Nephron progenitor cell (in vitro differentiated cells): ENCODE data around the gene POU2AF3.
"Not testable (repeated sequence)": the region's sequence is repeated elsewhere in the genome, so short reads cannot be mapped to it uniquely, and the experiment has no call there.

Source experiments
- DNase-seq: peaks from one replicate; pipeline ENCODE4 v3.0.0; 2021
- H3K27ac Mint-ChIP-seq: 2 replicates; pipeline ENCODE4 v1.8.0; 2021; ENCODE audit warnings: mild to moderate bottlenecking, moderate library complexity, mixed read lengths
- H3K27me3 Mint-ChIP-seq: 2 replicates; pipeline ENCODE4 v1.8.0; 2021; ENCODE audit warnings: mild to moderate bottlenecking, low read depth, mixed read lengths; ENCODE audit not compliant: poor library complexity
- H3K36me3 Mint-ChIP-seq: 2 replicates; pipeline ENCODE4 v1.8.0; 2021; ENCODE audit warnings: low read depth, mixed read lengths
- H3K4me1 Mint-ChIP-seq: 2 replicates; pipeline ENCODE4 v1.8.0; 2021; ENCODE audit warnings: mixed read lengths
- H3K4me3 Mint-ChIP-seq: 2 replicates; pipeline ENCODE4 v1.8.0; 2021; ENCODE audit warnings: mild to moderate bottlenecking, moderate library complexity, mixed read lengths
- H3K9me3 Mint-ChIP-seq: 2 replicates; pipeline ENCODE4 v1.8.0; 2021; ENCODE audit warnings: mild to moderate bottlenecking, moderate library complexity, mixed read lengths
- CTCF ChIP-seq: fragments of 200-600 bp; sonication (generic); IDR thresholded peaks from 2 replicates; pipeline ENCODE4 v1.5.0; 2021; ENCODE audit warnings: antibody characterized with exemption

POU2AF3 gene

DNA sequence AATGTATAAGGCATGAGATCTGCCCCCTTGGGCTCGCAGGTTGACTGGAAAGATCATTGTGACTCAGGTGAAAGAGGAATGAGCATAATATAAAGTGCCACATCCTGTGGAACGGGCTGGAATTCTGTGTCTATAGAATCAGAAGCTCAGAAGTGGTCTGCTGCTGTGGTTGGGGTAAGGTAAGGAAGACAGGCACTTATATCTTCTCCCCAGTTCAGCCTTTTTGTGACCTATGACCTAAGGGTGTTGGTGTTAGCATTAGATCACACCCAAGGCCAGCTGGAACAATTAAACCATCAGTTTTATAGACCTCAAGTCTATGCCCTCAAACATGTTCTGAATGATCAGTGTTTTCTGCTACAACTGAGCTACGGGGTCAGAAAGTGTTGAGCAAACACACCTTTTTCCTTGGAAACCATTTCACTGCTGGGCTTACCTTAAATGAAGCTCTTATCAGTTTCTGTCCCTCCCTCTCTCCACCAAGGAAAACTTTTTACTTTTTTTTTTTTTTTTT lies 15.7 kb upstream of the POU2AF3 start:
- H3K4me3 Mint-ChIP-seq: no peak overlapping the region
- H3K9me3 Mint-ChIP-seq: no peaks in the 10 kb centered on the region
- H3K36me3 Mint-ChIP-seq: no peaks in the 10 kb centered on the region
- DNase-seq: no peak
- peaks cover 34% of the 10 kb centered on the region for H3K4me1 Mint-ChIP-seq
- TF ChIP-seq CTCF: no peak
- H3K27me3 Mint-ChIP-seq: peaks cover 26% of the 10 kb centered on the region
- H3K27ac Mint-ChIP-seq: no peak overlapping the region

DNA sequence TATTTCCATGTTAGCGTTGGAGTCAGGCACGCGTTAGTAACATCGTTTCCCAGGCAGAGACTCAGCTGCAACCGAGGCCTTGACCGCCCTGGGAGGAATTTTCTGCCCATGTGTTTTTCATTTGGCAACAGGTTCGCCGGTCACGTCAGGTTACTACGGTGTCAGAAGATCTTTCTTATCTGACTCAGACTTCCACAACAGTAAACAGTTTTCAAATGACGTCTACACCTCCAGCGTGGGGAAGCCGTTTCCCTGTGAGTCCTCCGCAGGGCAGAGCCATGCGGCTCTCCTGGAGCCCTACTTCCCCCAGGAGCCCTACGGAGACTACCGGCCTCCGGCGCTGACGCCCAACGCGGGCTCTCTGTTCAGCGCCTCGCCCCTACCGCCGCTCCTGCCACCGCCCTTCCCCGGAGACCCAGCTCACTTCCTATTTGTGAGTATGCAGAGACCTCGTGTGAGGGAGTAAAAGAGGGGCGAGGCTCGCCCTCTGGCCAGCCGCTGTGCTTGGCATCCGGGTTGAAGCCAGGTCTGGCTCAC lies 14.3 kb upstream of the POU2AF3 start:
- DNase-seq: no peak
- Mint-ChIP-seq H3K4me1 (peaks cover 34% of the 10 kb centered on the region), H3K36me3 (no peaks in the 10 kb centered on the region), H3K4me3 (no peak overlapping the region), H3K9me3 (no peaks in the 10 kb centered on the region), H3K27me3 (peaks cover 20% of the 10 kb centered on the region), H3K27ac (no peak overlapping the region)
- no peak for TF ChIP-seq CTCF

GRCh38 chr11:111285189-111286091 lies 12.9 kb upstream of the POU2AF3 start:
- DNase-seq: peak; percentile 28
- no peaks in the 10 kb centered on the region for H3K36me3 Mint-ChIP-seq
- peaks cover 20% of the 10 kb centered on the region for H3K27me3 Mint-ChIP-seq
- H3K9me3 Mint-ChIP-seq: no peaks in the 10 kb centered on the region
- no peak overlapping the region for H3K4me3 Mint-ChIP-seq
- peak overlapping the region; percentile 2 for H3K27ac Mint-ChIP-seq
- TF ChIP-seq CTCF: no peak
- peaks cover 34% of the 10 kb centered on the region for H3K4me1 Mint-ChIP-seq

- Mint-ChIP-seq H3K36me3 (no peaks in the 10 kb centered on the region), H3K4me3 (no peak overlapping the region), H3K27ac (no peak overlapping the region), H3K4me1 (no peaks in the 10 kb centered on the region), H3K27me3 (peaks cover 14% of the 10 kb centered on the region), H3K9me3 (no peaks in the 10 kb centered on the region)
- no peak for DNase-seq
- TF ChIP-seq CTCF: no peak
These were observed 6.6 kb upstream of the POU2AF3 start for GRCh38 chr11:111291764-111292163.

DNA sequence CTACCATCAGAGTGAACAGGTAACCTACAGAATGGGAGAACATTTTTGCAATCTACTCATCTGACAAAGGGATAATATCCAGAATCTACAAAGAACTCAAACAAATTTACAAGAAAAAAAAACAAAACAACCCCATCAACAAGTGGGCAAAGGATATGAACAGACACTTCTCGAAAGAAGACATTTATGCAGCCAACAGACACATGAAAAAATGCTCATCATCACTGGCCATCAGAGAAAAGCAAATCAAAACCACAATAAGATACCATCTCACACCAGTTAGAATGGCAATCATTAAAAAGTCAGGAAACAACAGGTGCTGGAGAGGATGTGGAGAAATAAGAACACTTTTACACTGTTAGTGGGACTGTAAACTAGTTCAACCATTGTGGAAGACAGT lies 5.9 kb upstream of the POU2AF3 start:
- DNase-seq, H3K4me3 Mint-ChIP-seq, H3K27ac Mint-ChIP-seq, H3K9me3 Mint-ChIP-seq, H3K4me1 Mint-ChIP-seq, H3K36me3 Mint-ChIP-seq: not testable (repeated sequence)
- H3K27me3 Mint-ChIP-seq: peaks cover 20% of the 10 kb centered on the region

GRCh38 chr11:111296196-111296595 lies 2.1 kb upstream of the POU2AF3 start:
- Mint-ChIP-seq H3K27ac (no peak overlapping the region), H3K27me3 (peaks cover 41% of the 10 kb centered on the region), H3K4me3 (no peak overlapping the region), H3K36me3 (no peaks in the 10 kb centered on the region), H3K9me3 (no peaks in the 10 kb centered on the region), H3K4me1 (peaks cover 6% of the 10 kb centered on the region)
- TF ChIP-seq CTCF: no peak
- DNase-seq: no peak
